GM19239 (cell line): Measurements from ENCODE around the gene MEGF10.
A peak's percentile ranks its signal among the peaks of the same experiment; 100 is the strongest.

ENCODE experiments used
- DNase-seq: peaks from one replicate; pipeline ENCODE4 v3.0.0; 2011; ENCODE audit warnings: low spot score; ENCODE audit not compliant: insufficient read length
- FAIRE-seq: peaks from 2 replicates; lab custom pipeline; 2011; peaks lifted over from hg19 to GRCh38; lab: Jason Lieb, UNC

The MEGF10 gene

DNA sequence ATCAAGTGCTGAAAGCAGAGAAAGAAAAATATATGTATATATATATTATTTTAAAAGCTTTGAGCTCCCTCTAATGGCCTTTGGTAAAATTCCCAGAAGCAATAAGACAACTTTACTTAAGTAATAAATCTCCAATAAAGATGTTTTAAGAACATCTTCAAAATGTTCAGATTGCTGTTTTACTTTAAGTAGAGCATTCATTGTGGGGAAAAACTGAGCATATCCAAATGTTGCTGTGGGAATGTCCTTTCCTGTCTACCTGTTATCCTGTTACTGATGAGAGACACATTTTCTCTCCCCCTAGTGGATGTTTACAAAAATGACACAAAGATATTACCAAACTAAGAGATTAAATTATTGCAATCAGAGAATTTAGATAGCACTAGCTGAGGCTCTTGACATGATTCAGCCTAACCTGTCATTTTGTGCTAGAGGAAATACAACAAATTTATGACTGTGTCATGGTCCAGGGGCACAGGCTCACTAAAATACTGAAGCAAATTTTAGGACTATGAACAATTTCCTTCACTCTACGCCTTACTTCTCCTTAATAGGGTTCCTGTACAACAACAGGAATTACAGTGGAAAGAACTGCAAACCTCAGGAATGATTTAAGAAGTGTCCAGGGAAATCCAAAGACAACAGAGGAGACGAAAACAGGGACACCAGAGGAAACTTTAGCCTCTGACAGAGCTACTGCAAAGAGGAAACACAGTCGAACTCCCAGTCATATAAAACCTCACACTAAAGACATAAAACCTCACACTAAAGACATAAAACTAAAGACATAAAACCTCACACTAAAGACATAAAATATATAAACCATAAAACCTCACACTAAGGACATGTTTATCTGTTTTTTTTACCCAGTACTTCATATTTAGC lies 202.5 kb downstream of the MEGF10 start:
- peak; percentile 86 for FAIRE-seq
- DNase-seq: peak; percentile 9

DNA sequence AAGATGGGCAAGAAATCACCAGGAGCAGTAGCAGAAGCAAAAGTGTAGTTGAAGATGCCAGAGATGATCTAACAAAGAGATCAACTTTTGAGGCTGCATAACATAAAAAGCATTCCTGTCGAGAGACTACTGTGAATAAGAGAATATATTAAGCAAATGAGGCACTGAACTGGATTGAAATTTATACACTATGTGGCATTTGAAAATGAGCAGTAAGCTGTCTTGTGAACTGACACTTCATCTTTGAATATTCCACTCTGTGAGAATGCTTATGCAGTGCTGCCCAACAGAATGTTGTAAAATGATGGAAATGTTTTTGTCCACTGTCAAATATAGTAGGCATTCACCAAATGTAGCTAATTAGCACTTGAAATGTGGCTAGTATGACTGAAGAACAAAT lies 208.0 kb downstream of the MEGF10 start:
- FAIRE-seq: no peak
- no peak for DNase-seq

DNA sequence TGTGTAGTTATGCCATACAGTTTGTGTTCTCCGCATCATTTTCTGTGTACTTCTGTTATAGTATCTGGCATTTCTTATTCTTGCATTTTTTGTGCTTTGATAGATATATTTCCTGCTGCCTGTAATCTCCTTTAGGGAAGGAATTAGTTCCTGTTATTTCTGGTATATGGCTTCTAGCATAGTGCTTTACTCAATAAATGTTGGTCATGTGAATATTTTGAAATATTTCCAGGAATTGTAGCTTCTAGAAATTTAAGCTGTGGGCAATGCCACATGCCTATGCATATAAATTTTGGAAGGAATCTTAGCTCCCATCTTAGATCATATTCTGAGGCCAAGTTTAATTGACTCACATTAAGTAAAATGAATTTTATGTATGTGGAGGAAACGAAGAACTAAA lies 215.3 kb downstream of the MEGF10 start:
- DNase-seq: no peak
- FAIRE-seq: no peak

DNA sequence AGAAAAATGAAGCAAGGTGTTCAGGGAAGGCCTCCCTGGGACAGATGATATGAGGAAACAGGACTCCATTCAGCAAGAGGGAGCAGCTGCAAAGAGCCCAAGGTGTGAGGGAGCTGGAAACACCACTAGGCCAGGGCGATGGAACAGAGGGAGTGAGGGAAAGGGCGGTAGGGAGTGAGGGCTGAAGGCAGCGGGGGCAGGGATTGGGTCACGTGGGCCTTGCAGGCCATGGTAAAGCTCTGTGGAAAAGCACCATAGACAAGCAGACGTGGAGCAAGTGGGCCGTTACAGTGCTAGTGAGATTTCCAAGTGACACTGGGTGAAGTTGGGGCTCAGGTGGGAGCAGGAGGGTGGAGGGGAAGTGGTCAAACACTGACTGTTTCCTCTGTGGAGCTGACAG lies 216.0 kb downstream of the MEGF10 start:
- FAIRE-seq (no peak), DNase-seq (no peak)

DNA sequence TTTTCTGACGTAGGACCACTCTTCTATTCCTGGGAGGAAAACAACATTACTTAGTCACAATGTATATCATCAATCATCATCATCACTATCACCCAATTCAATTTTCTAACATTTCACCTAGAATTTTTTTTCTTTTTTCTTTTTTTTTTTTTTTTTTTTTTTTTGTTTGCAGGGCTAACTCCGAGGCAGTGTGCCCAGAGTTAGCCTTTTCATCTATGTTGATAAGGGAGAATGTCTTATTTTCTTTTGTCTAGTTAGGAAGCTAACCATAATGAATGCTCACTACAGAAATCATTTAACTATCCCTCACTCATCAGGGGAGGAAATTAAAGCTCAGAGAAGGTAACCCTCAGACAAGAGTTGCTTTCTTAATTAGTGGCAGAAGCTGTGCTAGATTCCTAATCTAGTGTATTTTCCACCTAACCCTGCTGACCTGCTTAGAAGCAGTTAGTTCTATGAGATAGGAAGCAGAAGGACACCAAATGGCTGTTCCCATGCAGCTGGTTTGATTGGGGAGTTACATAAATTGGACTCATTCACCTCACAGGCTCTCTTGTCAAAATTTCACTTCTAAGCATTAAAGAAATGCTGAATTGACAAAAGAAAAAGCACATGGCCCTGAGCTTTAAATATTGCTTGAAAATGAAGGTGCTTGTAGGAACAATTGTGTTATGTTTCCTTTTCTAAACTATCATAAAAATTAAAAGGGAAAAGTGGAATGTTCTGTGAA lies 218.2 kb downstream of the MEGF10 start:
- DNase-seq: no peak

More for the DNA sequence above, 218.2 kb downstream of the MEGF10 start:
- no peak for FAIRE-seq
